Measurements from ENCODE around the gene PLEKHM3. TPM values are rescaled to one million over a fixed set of nuclear protein-coding genes. Genes with fewer than 3 reads are reported as not detected.

PLEKHM3 gene
- total RNA-seq, 1 experiment from 2014 or later, result 6.5 TPM

DNA sequence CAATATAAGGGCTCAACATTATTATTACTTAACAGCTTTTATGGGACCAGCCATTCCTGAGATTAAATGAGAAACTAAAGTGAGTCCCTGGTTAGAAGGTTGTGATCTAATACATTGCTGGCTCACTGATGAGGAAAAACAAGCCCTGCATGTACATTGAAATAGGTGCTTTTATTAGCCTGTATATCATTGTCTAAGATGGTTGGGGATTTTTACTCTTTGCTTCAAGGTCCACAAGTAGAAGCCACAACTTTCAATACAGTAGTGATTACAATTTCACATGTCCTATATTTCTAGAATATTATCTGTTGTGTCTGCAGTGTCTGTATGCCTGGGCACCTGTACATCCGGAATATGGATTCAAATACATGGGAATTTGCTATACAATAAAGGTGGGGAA lies 151.5 kb downstream of the PLEKHM3 start:
- BruUV-seq (replicated peaks), result no TSS peak
- POLR2A ChIA-PET (ENCODE audit: low non-redundant PET), result no interaction called here
- TF ChIP-seq EZH2 (IDR thresholded peaks at IDR 0.05; ENCODE audit: borderline replicate concordance, low read depth, low read length, poor library complexity, severe bottlenecking) (no peak), CTCF (conservative IDR thresholded peaks at IDR 0.05; ENCODE audit: low read depth, low read length) (no peak)
- no peak overlapping the region for H3K4me3 ChIP-seq (ENCODE audit: low read depth, low read length, poor library complexity, severe bottlenecking)
- no peak for DNase-seq (ENCODE audit: low spot score)
- H3K27me3 ChIP-seq (replicated peaks; ENCODE audit: insufficient read depth, low read depth, low read length, poor library complexity), result no peaks in the 10 kb centered on the region
- no peak overlapping the region for H3K27ac ChIP-seq (ENCODE audit: low read depth, low read length, poor library complexity, severe bottlenecking)
- H3K4me1 ChIP-seq (ENCODE audit: insufficient read depth, low read length, poor library complexity, severe bottlenecking), result no peaks in the 10 kb centered on the region
- H3K9me3 ChIP-seq (ENCODE audit: low read depth, low read length, poor library complexity, severe bottlenecking), result no peaks in the 10 kb centered on the region
- intact Hi-C loops (cut with micrococcal nuclease; ENCODE audit: unreplicated experiment), result no loop called here
- CTCF ChIA-PET, result no interaction called here
- no peaks in the 10 kb centered on the region for H3K36me3 ChIP-seq (ENCODE audit: insufficient read depth, low read length, poor library complexity, severe bottlenecking)

- CTCF ChIA-PET, result no interaction called here
- no peaks in the 10 kb centered on the region for H3K4me1 ChIP-seq (ENCODE audit: insufficient read depth, low read length, poor library complexity, severe bottlenecking)
- H3K36me3 ChIP-seq (ENCODE audit: insufficient read depth, low read length, poor library complexity, severe bottlenecking), result no peaks in the 10 kb centered on the region
- BruUV-seq (replicated peaks), result no TSS peak
- H3K27ac ChIP-seq (ENCODE audit: low read depth, low read length, poor library complexity, severe bottlenecking), result no peak overlapping the region
- no peak overlapping the region for H3K4me3 ChIP-seq (ENCODE audit: low read depth, low read length, poor library complexity, severe bottlenecking)
- intact Hi-C loops (cut with micrococcal nuclease; ENCODE audit: unreplicated experiment), result no loop called here
- H3K27me3 ChIP-seq (replicated peaks; ENCODE audit: insufficient read depth, low read depth, low read length, poor library complexity), result no peaks in the 10 kb centered on the region
- POLR2A ChIA-PET (ENCODE audit: low non-redundant PET), result no interaction called here
- no peak for DNase-seq (ENCODE audit: low spot score)
- TF ChIP-seq CTCF (conservative IDR thresholded peaks at IDR 0.05; ENCODE audit: low read depth, low read length) (no peak), EZH2 (IDR thresholded peaks at IDR 0.05; ENCODE audit: borderline replicate concordance, low read depth, low read length, poor library complexity, severe bottlenecking) (no peak)
- no peaks in the 10 kb centered on the region for H3K9me3 ChIP-seq (ENCODE audit: low read depth, low read length, poor library complexity, severe bottlenecking)
Measured at GRCh38 chr2:207871911-207872310, 153.4 kb downstream of the PLEKHM3 start.

- Histone ChIP-seq H3K4me3 (ENCODE audit: low read depth, low read length, poor library complexity, severe bottlenecking) (no peak overlapping the region), H3K27me3 (replicated peaks; ENCODE audit: insufficient read depth, low read depth, low read length, poor library complexity) (no peaks in the 10 kb centered on the region), H3K36me3 (ENCODE audit: insufficient read depth, low read length, poor library complexity, severe bottlenecking) (no peaks in the 10 kb centered on the region), H3K4me1 (ENCODE audit: insufficient read depth, low read length, poor library complexity, severe bottlenecking) (no peaks in the 10 kb centered on the region), H3K27ac (ENCODE audit: low read depth, low read length, poor library complexity, severe bottlenecking) (no peak overlapping the region), H3K9me3 (ENCODE audit: low read depth, low read length, poor library complexity, severe bottlenecking) (no peaks in the 10 kb centered on the region)
- ChIA-PET POLR2A (ENCODE audit: low non-redundant PET) (no interaction called here), CTCF (no interaction called here)
- BruUV-seq (replicated peaks), result no TSS peak
- TF ChIP-seq CTCF (conservative IDR thresholded peaks at IDR 0.05; ENCODE audit: low read depth, low read length) (no peak), EZH2 (IDR thresholded peaks at IDR 0.05; ENCODE audit: borderline replicate concordance, low read depth, low read length, poor library complexity, severe bottlenecking) (no peak)
- no peak for DNase-seq (ENCODE audit: low spot score)
- intact Hi-C loops (cut with micrococcal nuclease; ENCODE audit: unreplicated experiment), result no loop called here
Measured at GRCh38 chr2:207871506-207871905, 153.8 kb downstream of the PLEKHM3 start.

All from A673 (cell line).